HG03175 (cell line): ENCODE results near the gene LSM4.

Experiments used
- ATAC-seq: cut with Tn5 transposase; IDR thresholded peaks from one replicate; pipeline ENCODE4 v1.9.1; 2021; ENCODE audit warnings: mild to moderate bottlenecking, moderate library complexity; ENCODE audit not compliant: unreplicated experiment

The LSM4 gene

GRCh38 chr19:18257503-18258470 is 65.1 kb downstream of the LSM4 start:
- no peak for ATAC-seq
